HEK293 (cell line): Measurements from ENCODE around the gene CCDC69.
A peak's percentile ranks its signal among the peaks of the same experiment; 100 is the strongest.

ENCODE experiments used
- CTCF ChIA-PET: fragments of 350-600 bp; formaldehyde crosslinking; extraction: SDS; loops from one replicate; lab custom pipeline; 2021; ENCODE audit warnings: antibody characterized with exemption; lab: Yijun Ruan, JAX
- POLR2A ChIA-PET: fragments of 300-600 bp; formaldehyde crosslinking; extraction: SDS; loops from one replicate; lab custom pipeline; 2020; ENCODE audit warnings: antibody characterized with exemption, inconsistent platforms; lab: Yijun Ruan, JAX
- H3K27ac ChIP-seq: fragments of 200-500 bp; sonication (Bioruptor generic); 2 replicates; pipeline ENCODE4 v1.5.1; 2014; ENCODE audit warnings: low read depth, low read length, control low read depth, inconsistent platforms; ENCODE audit errors: extremely low read depth
- H3K36me3 ChIP-seq, 2 experiments: fragments of 200-500 bp in 1 of 2; sonication (Bioruptor generic) in 1 of 2; 1 replicate in 1 of 2; 2 replicates in 1 of 2; pipeline ENCODE4 v1.5.1; 2014 to 2017; ENCODE audit warnings: inconsistent platforms in 2 of 2, low read length in 2 of 2; ENCODE audit not compliant: control insufficient read depth in 2 of 2, insufficient read depth in 1 of 2
- H3K4me1 ChIP-seq: fragments of 200-500 bp; sonication (Bioruptor generic); 2 replicates; pipeline ENCODE4 v1.5.1; 2014; ENCODE audit warnings: mild to moderate bottlenecking, low read length, inconsistent platforms; ENCODE audit not compliant: control insufficient read depth, insufficient read depth
- H3K4me3 ChIP-seq: 2 replicates; pipeline ENCODE4 v1.5.1; 2011; ENCODE audit warnings: low read depth, mild to moderate bottlenecking, control low read depth, low read length, moderate library complexity
- H3K9me3 ChIP-seq: fragments of 200-500 bp; sonication (Bioruptor generic); 2 replicates; pipeline ENCODE4 v1.5.1; 2014; ENCODE audit warnings: low read depth, low read length, inconsistent platforms; ENCODE audit not compliant: control insufficient read depth, insufficient read depth
- ATF2 ChIP-seq: fragments of 450-650 bp; formaldehyde crosslinking; IDR thresholded peaks from 2 replicates; pipeline ENCODE4 v1.5.1; 2016; ENCODE audit warnings: missing biosample characterization, missing genetic modification characterization, low read depth
- HOXA7 ChIP-seq: sonication (generic); formaldehyde crosslinking; IDR thresholded peaks from 2 replicates; pipeline ENCODE4 v1.8.1; 2022; ENCODE audit warnings: missing genetic modification reagents, borderline replicate concordance
- HOXC10 ChIP-seq: sonication (generic); formaldehyde crosslinking; IDR thresholded peaks from 2 replicates; pipeline ENCODE4 v1.8.1; 2023; ENCODE audit warnings: mild to moderate bottlenecking, missing genetic modification reagents
- IKZF3 ChIP-seq: fragments of 450-650 bp; IDR thresholded peaks from 2 replicates; pipeline ENCODE4 v1.5.0; 2018; ENCODE audit warnings: missing biosample characterization, mild to moderate bottlenecking, missing genetic modification characterization, moderate library complexity
- KLF7 ChIP-seq: fragments of 450-650 bp; formaldehyde crosslinking; IDR thresholded peaks from 2 replicates; pipeline ENCODE4 v1.5.1; 2016; ENCODE audit warnings: missing biosample characterization, missing genetic modification characterization, borderline replicate concordance
- TCF7L2 ChIP-seq: IDR thresholded peaks from 2 replicates; pipeline ENCODE4 v1.6.1; 2011; ENCODE audit warnings: low read depth, mild to moderate bottlenecking, inconsistent platforms, low read length, moderate library complexity, borderline replicate concordance
- ZBTB7A ChIP-seq: fragments of 450-650 bp; formaldehyde crosslinking; IDR thresholded peaks from 2 replicates; pipeline ENCODE4 v1.5.1; 2016; ENCODE audit warnings: low read depth, missing biosample characterization, missing genetic modification characterization
- ZFHX2 ChIP-seq: fragments of 450-650 bp; formaldehyde crosslinking; conservative IDR thresholded peaks from 2 replicates; pipeline ENCODE4 v1.5.1; 2016; ENCODE audit warnings: missing biosample characterization, missing genetic modification characterization
- ZFP37 ChIP-seq: fragments of 450-650 bp; formaldehyde crosslinking; IDR thresholded peaks from 2 replicates; pipeline ENCODE4 v1.5.1; 2016; ENCODE audit warnings: missing biosample characterization, missing genetic modification characterization
- ZNF146 ChIP-seq: fragments of 450-650 bp; formaldehyde crosslinking; IDR thresholded peaks from 2 replicates; pipeline ENCODE4 v1.5.1; 2016; ENCODE audit warnings: missing biosample characterization, missing genetic modification characterization
- ZNF157 ChIP-seq: fragments of 450-650 bp; formaldehyde crosslinking; IDR thresholded peaks from 2 replicates; pipeline ENCODE4 v1.5.1; 2016; ENCODE audit warnings: missing biosample characterization, missing genetic modification characterization
- ZNF19 ChIP-seq: fragments of 450-650 bp; formaldehyde crosslinking; IDR thresholded peaks from 2 replicates; pipeline ENCODE4; 2016; ENCODE audit warnings: missing biosample characterization, missing genetic modification characterization, low read depth
- ZNF2 ChIP-seq: fragments of 450-650 bp; formaldehyde crosslinking; IDR thresholded peaks from 2 replicates; pipeline ENCODE4 v1.5.1; 2016; ENCODE audit warnings: missing biosample characterization, missing genetic modification characterization
- ZNF214 ChIP-seq: fragments of 450-650 bp; formaldehyde crosslinking; IDR thresholded peaks from 2 replicates; pipeline ENCODE4 v1.5.1; 2017; ENCODE audit warnings: missing biosample characterization, mild to moderate bottlenecking, missing genetic modification characterization, borderline replicate concordance
- ZNF248 ChIP-seq: fragments of 450-650 bp; formaldehyde crosslinking; IDR thresholded peaks from 2 replicates; pipeline ENCODE4 v1.5.1; 2017; ENCODE audit warnings: missing biosample characterization, missing genetic modification characterization
- ZNF311 ChIP-seq: fragments of 450-650 bp; formaldehyde crosslinking; IDR thresholded peaks from 2 replicates; pipeline ENCODE4 v1.5.1; 2017; ENCODE audit warnings: missing biosample characterization, missing genetic modification characterization, borderline replicate concordance
- ZNF585B ChIP-seq: fragments of 450-650 bp; formaldehyde crosslinking; IDR thresholded peaks from 2 replicates; pipeline ENCODE4 v1.5.1; 2016; ENCODE audit warnings: missing biosample characterization, missing genetic modification characterization
- ZNF626 ChIP-seq: fragments of 450-650 bp; sonication (Bioruptor Pico); formaldehyde crosslinking; IDR thresholded peaks from 2 replicates; pipeline ENCODE4 v1.5.1; 2018; ENCODE audit warnings: missing biosample characterization, missing genetic modification characterization, inconsistent platforms
- ZNF654 ChIP-seq: fragments of 450-650 bp; formaldehyde crosslinking; IDR thresholded peaks from 2 replicates; pipeline ENCODE4 v1.5.1; 2016; ENCODE audit warnings: low read depth, missing biosample characterization, missing genetic modification characterization
- ZNF747 ChIP-seq: fragments of 450-650 bp; formaldehyde crosslinking; IDR thresholded peaks from 2 replicates; pipeline ENCODE4 v1.5.1; 2016; ENCODE audit warnings: missing biosample characterization, missing genetic modification characterization
- TF ChIP-seq, protein P1 (sequence below): fragments of 450-650 bp; formaldehyde crosslinking; IDR thresholded peaks from 2 replicates; pipeline ENCODE4 v1.5.1; 2016; ENCODE audit warnings: missing biosample characterization, missing genetic modification characterization
- TF ChIP-seq, protein P2 (sequence below): fragments of 450-650 bp; formaldehyde crosslinking; IDR thresholded peaks from 2 replicates; pipeline ENCODE4 v1.5.1; 2017; ENCODE audit warnings: missing biosample characterization, missing genetic modification characterization

The CCDC69 gene

GRCh38 chr5:151147033-151147432 lies 76.9 kb downstream of the CCDC69 start:
- POLR2A ChIA-PET = no interaction called here

GRCh38 chr5:151146061-151146460 lies 77.8 kb downstream of the CCDC69 start:
- Histone ChIP-seq H3K9me3 (no peaks in the 10 kb centered on the region), H3K27ac (no peak overlapping the region), H3K4me1 (peaks cover 7% of the 10 kb centered on the region), H3K4me3 (no peak overlapping the region), H3K36me3 (peaks cover 0 to 55% of the 10 kb centered on the region in 2 experiments; a peak in 2 of 3 replicates)
- POLR2A ChIA-PET = no interaction called here
- peak; percentile 71 for TF ChIP-seq ZNF585B (tag by site-specific recombination)
- TF ChIP-seq, protein P1, sequence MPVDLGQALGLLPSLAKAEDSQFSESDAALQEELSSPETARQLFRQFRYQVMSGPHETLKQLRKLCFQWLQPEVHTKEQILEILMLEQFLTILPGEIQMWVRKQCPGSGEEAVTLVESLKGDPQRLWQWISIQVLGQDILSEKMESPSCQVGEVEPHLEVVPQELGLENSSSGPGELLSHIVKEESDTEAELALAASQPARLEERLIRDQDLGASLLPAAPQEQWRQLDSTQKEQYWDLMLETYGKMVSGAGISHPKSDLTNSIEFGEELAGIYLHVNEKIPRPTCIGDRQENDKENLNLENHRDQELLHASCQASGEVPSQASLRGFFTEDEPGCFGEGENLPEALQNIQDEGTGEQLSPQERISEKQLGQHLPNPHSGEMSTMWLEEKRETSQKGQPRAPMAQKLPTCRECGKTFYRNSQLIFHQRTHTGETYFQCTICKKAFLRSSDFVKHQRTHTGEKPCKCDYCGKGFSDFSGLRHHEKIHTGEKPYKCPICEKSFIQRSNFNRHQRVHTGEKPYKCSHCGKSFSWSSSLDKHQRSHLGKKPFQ (tag by site-specific recombination) = no peak
- TF ChIP-seq ZFHX2 (tag by site-specific recombination) = no peak
- CTCF ChIA-PET = interaction anchor here (0.9 to 7.5 kb wide), 2 partner anchors 16 to 19 kb away, joined by 3 to 43 read pairs; no protein-coding TSS in a partner anchor

More at GRCh38 chr5:151147033-151147432, 76.9 kb downstream of the CCDC69 start:
- Histone ChIP-seq H3K4me3 (no peak overlapping the region), H3K27ac (no peak overlapping the region), H3K9me3 (no peaks in the 10 kb centered on the region), H3K4me1 (peaks cover 7% of the 10 kb centered on the region), H3K36me3 (peaks cover 0 to 54% of the 10 kb centered on the region in 2 experiments; a peak in 2 of 3 replicates)
- TF ChIP-seq ZNF214 (tag by site-specific recombination) = no peak
- CTCF ChIA-PET = interaction anchor here (0.9 to 7.5 kb wide), 2 partner anchors 17 to 20 kb away, joined by 3 to 43 read pairs; no protein-coding TSS in a partner anchor

DNA sequence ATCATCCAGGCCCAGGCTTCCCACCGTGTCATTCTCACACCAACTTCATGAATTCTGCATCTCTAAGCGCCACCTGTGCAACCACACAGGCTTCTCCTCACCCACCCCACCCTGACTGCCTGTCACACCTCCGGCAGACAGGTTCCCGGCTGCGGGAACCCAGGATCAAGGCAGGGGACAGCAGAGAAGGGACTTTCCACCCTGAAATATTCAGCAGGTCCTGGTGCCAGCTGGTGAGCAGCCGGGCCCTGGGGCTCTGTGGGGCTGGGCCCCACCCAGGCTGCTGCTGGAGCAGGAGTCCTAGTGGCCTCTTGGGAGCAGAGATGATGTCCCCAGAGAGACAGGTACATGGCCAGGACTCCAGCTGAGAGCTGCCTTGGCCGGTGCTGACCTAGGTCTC lies 79.0 kb downstream of the CCDC69 start:
- H3K36me3 ChIP-seq = peaks cover 0 to 63% of the 10 kb centered on the region in 2 experiments; a peak in 2 of 3 replicates
- POLR2A ChIA-PET = interaction anchor here (1.2 kb wide), 1 partner anchor 19 kb away, joined by 4 read pairs; no protein-coding TSS in a partner anchor
- CTCF ChIA-PET = interaction anchor here (1.0 to 7.5 kb wide), 3 partner anchors 18 to 94 kb away, joined by 5 to 43 read pairs (median 8); no protein-coding TSS in a partner anchor
- no peaks in the 10 kb centered on the region for H3K4me1 ChIP-seq
- H3K4me3 ChIP-seq = no peak overlapping the region
- H3K27ac ChIP-seq = no peak overlapping the region
- no peaks in the 10 kb centered on the region for H3K9me3 ChIP-seq
- TF ChIP-seq ZNF248 (tag by site-specific recombination) (no peak), ZFP37 (tag by site-specific recombination) (no peak), ZNF146 (tag by site-specific recombination) (no peak), ATF2 (tag by site-specific recombination) (no peak), IKZF3 (tag by site-specific recombination) (no peak), TCF7L2 (no peak), ZNF2 (no peak), HOXA7 (CRISPR knock-in tag) (no peak), ZNF585B (tag by site-specific recombination) (no peak), ZNF747 (tag by site-specific recombination) (no peak), KLF7 (tag by site-specific recombination) (no peak), ZNF311 (tag by site-specific recombination) (no peak), ZNF626 (tag by site-specific recombination) (no peak), ZNF654 (tag by site-specific recombination) (no peak), HOXC10 (no peak), ZNF19 (tag by site-specific recombination) (no peak), ZNF157 (tag by site-specific recombination) (no peak), ZBTB7A (no peak)
- TF ChIP-seq, protein P2, sequence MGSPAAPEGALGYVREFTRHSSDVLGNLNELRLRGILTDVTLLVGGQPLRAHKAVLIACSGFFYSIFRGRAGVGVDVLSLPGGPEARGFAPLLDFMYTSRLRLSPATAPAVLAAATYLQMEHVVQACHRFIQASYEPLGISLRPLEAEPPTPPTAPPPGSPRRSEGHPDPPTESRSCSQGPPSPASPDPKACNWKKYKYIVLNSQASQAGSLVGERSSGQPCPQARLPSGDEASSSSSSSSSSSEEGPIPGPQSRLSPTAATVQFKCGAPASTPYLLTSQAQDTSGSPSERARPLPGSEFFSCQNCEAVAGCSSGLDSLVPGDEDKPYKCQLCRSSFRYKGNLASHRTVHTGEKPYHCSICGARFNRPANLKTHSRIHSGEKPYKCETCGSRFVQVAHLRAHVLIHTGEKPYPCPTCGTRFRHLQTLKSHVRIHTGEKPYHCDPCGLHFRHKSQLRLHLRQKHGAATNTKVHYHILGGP (tag by site-specific recombination) = no peak
